Measurements from ENCODE around the gene COL8A1. TPM values are rescaled to one million over a fixed set of nuclear protein-coding genes. Genes with fewer than 3 reads are reported as not detected.

The COL8A1 gene
- total RNA-seq, 4 donors from 2014 or later, result 10.1 to 14.1 (median 11.5) TPM

DNA sequence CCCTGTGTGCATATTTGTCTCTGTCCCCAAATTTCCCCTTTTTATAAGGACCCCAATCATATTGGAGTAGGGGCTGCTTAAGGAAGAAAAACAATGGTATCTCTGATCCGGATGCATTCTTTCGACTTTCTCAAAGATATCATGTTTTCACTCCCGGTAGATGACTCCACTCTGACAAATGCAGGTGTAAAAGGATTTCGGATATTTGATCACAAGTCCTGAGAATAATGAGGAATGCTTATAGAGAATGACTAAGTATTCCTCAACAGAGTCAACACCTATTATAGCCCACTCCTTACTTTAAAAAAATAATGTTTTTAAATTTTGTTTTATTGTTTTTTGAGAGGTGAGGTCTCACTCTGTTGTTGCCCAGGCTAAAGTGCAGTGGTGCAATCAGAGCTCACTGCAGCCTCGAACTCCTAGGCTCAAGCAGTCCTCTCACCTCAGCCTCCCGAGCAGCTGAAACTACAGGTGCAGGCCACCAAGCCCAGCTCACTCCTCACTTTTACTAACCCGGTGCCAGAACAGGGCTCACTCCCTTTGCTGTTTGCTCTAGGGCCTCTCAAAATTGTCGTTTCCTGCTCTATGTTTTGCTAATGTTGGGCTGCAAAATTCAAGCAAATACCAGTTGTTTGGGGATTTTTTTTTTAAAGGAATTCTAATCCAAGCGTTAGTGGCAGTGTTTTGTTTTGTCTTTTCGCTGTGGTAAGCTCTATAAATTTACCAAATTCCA lies 24.6 kb downstream of the COL8A1 start:
- TF ChIP-seq, protein P1, sequence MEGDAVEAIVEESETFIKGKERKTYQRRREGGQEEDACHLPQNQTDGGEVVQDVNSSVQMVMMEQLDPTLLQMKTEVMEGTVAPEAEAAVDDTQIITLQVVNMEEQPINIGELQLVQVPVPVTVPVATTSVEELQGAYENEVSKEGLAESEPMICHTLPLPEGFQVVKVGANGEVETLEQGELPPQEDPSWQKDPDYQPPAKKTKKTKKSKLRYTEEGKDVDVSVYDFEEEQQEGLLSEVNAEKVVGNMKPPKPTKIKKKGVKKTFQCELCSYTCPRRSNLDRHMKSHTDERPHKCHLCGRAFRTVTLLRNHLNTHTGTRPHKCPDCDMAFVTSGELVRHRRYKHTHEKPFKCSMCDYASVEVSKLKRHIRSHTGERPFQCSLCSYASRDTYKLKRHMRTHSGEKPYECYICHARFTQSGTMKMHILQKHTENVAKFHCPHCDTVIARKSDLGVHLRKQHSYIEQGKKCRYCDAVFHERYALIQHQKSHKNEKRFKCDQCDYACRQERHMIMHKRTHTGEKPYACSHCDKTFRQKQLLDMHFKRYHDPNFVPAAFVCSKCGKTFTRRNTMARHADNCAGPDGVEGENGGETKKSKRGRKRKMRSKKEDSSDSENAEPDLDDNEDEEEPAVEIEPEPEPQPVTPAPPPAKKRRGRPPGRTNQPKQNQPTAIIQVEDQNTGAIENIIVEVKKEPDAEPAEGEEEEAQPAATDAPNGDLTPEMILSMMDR (IDR thresholded peaks at IDR 0.05; ENCODE audit: low read depth), result no peak

GRCh38 chr3:99663977-99664376 lies 25.6 kb downstream of the COL8A1 start:
- TF ChIP-seq, protein P1 (IDR thresholded peaks at IDR 0.05; ENCODE audit: low read depth), result no peak

GRCh38 chr3:99665017-99665416 lies 26.6 kb downstream of the COL8A1 start:
- TF ChIP-seq, protein P1 (IDR thresholded peaks at IDR 0.05; ENCODE audit: low read depth), result no peak

DNA sequence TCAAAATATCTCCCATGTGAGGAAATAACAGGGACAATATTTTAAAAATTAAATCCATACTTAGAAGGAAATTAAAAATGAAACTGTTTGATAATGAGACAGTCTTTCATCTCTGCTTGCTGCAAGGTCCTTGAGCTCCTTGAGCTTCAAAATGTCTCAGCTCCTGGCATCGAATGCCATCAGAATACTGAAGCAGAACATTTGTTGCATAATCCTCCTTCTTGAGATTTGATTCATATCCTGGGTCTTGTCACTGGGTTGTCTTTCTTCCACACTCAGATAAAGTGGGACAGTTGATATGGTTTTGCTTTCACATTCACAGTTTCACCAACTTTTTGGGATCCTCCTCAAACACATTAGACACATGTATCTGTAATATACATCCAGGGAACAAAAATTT lies 27.8 kb downstream of the COL8A1 start:
- TF ChIP-seq, protein P1 (IDR thresholded peaks at IDR 0.05; ENCODE audit: low read depth), result no peak

DNA sequence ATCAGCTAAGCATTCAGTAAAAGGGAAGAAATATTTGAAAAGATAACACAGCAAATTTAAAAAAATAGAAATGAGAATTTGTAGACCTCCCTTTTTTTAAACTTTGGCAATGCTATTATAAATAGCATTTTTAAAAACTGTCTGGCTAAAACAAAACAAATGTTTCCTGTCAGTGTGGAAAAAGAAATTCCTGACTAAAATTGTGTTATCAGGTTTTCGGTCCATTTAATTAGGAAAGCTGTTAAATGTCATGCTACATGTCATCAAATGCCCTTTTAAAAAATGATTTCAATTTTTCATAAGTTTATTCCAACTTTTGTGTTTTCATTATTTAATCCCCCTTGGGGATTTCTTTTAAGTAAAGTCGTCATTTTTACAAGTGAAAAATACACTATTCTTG lies 29.6 kb downstream of the COL8A1 start:
- TF ChIP-seq, protein P1 (IDR thresholded peaks at IDR 0.05; ENCODE audit: low read depth), result no peak

DNA sequence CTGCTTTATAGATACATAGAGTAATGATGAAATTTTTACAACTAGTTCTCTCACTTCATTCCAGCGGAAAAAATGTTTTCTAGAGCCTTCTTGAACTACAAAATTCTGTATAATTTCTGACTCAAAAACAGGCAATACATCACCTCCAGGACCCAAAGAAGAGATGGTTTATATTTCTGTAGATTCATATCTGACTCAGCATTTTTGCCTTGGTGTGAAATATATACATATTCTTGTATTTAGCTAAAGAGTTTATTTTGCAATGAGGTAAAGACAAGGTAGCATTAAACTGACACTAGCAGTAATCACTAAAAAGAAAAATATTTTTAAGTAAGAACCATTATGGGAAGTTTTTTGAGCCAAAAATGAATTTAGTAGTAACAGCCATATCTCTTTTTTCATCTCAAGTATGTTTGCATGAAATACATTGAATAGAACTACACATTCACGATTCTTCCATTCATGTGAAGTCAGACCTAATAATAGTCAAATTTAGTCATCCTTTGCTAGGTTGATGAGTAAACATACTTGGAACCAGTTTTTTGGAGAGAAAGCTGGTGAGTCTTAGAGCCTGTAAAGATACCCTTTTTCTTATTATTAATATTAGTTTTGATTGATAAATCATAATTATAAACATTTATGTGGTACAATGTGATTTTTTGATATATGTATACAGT lies 31.6 kb downstream of the COL8A1 start:
- TF ChIP-seq, protein P1 (IDR thresholded peaks at IDR 0.05; ENCODE audit: low read depth), result no peak

GRCh38 chr3:99670556-99670950 lies 32.2 kb downstream of the COL8A1 start:
- TF ChIP-seq, protein P1 (IDR thresholded peaks at IDR 0.05; ENCODE audit: low read depth), result no peak

All from subcutaneous adipose tissue (tissue), 4 donors.